Heart left ventricle (tissue), 13 donors: ENCODE results near the gene MTX3.

Experiments
- POLR2A ChIP-seq, 2 donors: fragments of 450-650 bp; IDR thresholded peaks; one replicate each; pipeline ENCODE4 v1.6.1; 2017; ENCODE audit warnings: antibody characterized with exemption in 2 of 2, mild to moderate bottlenecking in 2 of 2, moderate library complexity in 2 of 2
- TF ChIP-seq, protein P1 (sequence below), 12 donors: fragments of 200-600 bp; sonication (generic) in 4 of 12; IDR thresholded peaks; one replicate each; pipeline versions ENCODE4 v1.5.0 to v1.8.0; 2018 to 2022; ENCODE audit warnings: antibody characterized with exemption in 12 of 12, mild to moderate bottlenecking in 5 of 12
- donor health status: ischemic (EF 13 %, LVEDD 7.1; RV severe dilation, severe dysfunction).
- donor health status: DM: no; HTN: yes; CAD: no.
- donor health status: DM: no; HTN: no; CAD: no.
- donor health status: ischemic (EF 25% LVEDD 6.9; RV normal size, moderate dysfunction).
- donor health status: ischemic (EF 25% LVEDD 5.7; RV mildly dilated, moderate dysfunction).
- donor health status: ischemic (EF 35%, LVEDD 5.7; RV mildly dilated, moderate dysfunction).
- donor health status: nonischemic (EF 11% LVEDD 7.7; RV severe dilation, severe dysfunction).
- donor health status: DM: yes; HTN: yes; CAD: no.
- donor health status: PGD.
- donor health status: ischemic (EF 29% LVEDD 5.4; RV normal size, mild dysfunction).
- donor health status: nonischemic (EF 23%, LVEDD 6.1; RV moderate dilation, normal function).

DNA sequence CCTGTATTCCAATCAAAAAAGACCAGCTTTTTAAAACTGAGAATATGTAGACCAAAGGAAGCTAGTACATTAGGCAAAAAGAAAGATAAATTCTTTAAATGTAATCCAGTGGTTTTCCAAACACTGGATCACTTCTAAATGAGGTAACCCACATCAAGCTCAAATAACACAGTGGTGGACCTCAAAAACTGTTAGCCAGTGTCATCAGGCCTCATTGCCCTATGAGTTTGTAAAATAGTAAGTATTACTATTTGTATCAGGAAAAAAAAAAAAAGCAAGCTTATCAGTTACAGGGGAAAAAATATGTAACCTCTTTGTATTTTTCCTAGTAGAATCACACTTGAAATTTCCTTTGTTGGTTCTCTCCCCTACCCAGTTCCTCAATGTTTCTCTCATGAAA is 6.7 kb downstream of the MTX3 start:
- TF ChIP-seq POLR2A (IDR thresholded peaks at IDR 0.05): no peak
- TF ChIP-seq, protein P1, sequence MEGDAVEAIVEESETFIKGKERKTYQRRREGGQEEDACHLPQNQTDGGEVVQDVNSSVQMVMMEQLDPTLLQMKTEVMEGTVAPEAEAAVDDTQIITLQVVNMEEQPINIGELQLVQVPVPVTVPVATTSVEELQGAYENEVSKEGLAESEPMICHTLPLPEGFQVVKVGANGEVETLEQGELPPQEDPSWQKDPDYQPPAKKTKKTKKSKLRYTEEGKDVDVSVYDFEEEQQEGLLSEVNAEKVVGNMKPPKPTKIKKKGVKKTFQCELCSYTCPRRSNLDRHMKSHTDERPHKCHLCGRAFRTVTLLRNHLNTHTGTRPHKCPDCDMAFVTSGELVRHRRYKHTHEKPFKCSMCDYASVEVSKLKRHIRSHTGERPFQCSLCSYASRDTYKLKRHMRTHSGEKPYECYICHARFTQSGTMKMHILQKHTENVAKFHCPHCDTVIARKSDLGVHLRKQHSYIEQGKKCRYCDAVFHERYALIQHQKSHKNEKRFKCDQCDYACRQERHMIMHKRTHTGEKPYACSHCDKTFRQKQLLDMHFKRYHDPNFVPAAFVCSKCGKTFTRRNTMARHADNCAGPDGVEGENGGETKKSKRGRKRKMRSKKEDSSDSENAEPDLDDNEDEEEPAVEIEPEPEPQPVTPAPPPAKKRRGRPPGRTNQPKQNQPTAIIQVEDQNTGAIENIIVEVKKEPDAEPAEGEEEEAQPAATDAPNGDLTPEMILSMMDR (IDR thresholded peaks at IDR 0.05): no peak
